ENCODE data around the gene GIPC3. TPM values are rescaled to one million over a fixed set of nuclear protein-coding genes. Genes with fewer than 3 reads are reported as not detected.
"Not testable (repeated sequence)": the region's sequence is repeated elsewhere in the genome, so short reads cannot be mapped to it uniquely, and the experiment has no call there.

The GIPC3 gene
- total RNA-seq, 1 donor from 2014 or later, result 0.77 TPM

GRCh38 chr19:3618144-3618810, 33.0 kb downstream of the GIPC3 start:
- peak; percentile 43 to 61 for DNase-seq (ENCODE audit: low read depth in 2 of 2)

GRCh38 chr19:3618811-3619630, 33.7 kb downstream of the GIPC3 start:
- no peak for DNase-seq (ENCODE audit: low read depth in 2 of 2)

GRCh38 chr19:3619631-3620012, 34.3 kb downstream of the GIPC3 start:
- DNase-seq (ENCODE audit: low read depth in 2 of 2), result no peak

- no peak for DNase-seq (ENCODE audit: low read depth in 2 of 2)
Observed at GRCh38 chr19:3620145-3620816, 35.0 kb downstream of the GIPC3 start.

GRCh38 chr19:3620817-3621547, 35.7 kb downstream of the GIPC3 start:
- no peak for DNase-seq (ENCODE audit: low read depth in 2 of 2)

GRCh38 chr19:3621689-3622088, 36.4 kb downstream of the GIPC3 start:
- DNase-seq (ENCODE audit: low read depth in 2 of 2), result no peak

GRCh38 chr19:3622224-3622623, 36.9 kb downstream of the GIPC3 start:
- DNase-seq (ENCODE audit: low read depth in 2 of 2), result no peak

- no peak for DNase-seq (ENCODE audit: low read depth in 2 of 2)
Observed at GRCh38 chr19:3623716-3624115, 38.4 kb downstream of the GIPC3 start.

GRCh38 chr19:3625996-3626472, 40.8 kb downstream of the GIPC3 start:
- DNase-seq (ENCODE audit: low read depth in 2 of 2), result no peak

GRCh38 chr19:3626473-3627350, 41.4 kb downstream of the GIPC3 start, which contains the start of gene CACTIN:
Gene CACTIN, minus strand, starts transcription at chr19:3626790. Its CDS starts 28 bp downstream, at chr19:3626762.
- DNase-seq (ENCODE audit: low read depth in 2 of 2), result peak; percentile 91 to 98

GRCh38 chr19:3627351-3627723, 42.1 kb downstream of the GIPC3 start:
- no peak for DNase-seq (ENCODE audit: low read depth in 2 of 2)

- not testable (repeated sequence) for DNase-seq (ENCODE audit: low read depth in 2 of 2)
Observed at GRCh38 chr19:3628766-3629165, 43.5 kb downstream of the GIPC3 start.

- no peak for DNase-seq (ENCODE audit: low read depth in 2 of 2)
Observed at GRCh38 chr19:3631053-3631861, 46.0 kb downstream of the GIPC3 start.

GRCh38 chr19:3632098-3632497, 46.8 kb downstream of the GIPC3 start:
- no peak for DNase-seq (ENCODE audit: low read depth in 2 of 2)

GRCh38 chr19:3632739-3633558, 47.7 kb downstream of the GIPC3 start:
- DNase-seq (ENCODE audit: low read depth in 2 of 2), result no peak

- no peak for DNase-seq (ENCODE audit: low read depth in 2 of 2)
Observed at GRCh38 chr19:3633559-3633988, 48.3 kb downstream of the GIPC3 start.

GRCh38 chr19:3634496-3635045, 49.3 kb downstream of the GIPC3 start:
- no peak for DNase-seq (ENCODE audit: low read depth in 2 of 2)

- DNase-seq (ENCODE audit: low read depth in 2 of 2), result no peak
Observed at GRCh38 chr19:3636506-3636905, 51.2 kb downstream of the GIPC3 start.
